ENCODE measurements around the gene CTNNA1. TPM values are rescaled to one million over a fixed set of nuclear protein-coding genes. Genes with fewer than 3 reads are reported as not detected.

The CTNNA1 gene
- total RNA-seq, 1 donor from 2014 or later = 495 TPM

GRCh38 chr5:138709202-138709601, 44.0 kb upstream of the CTNNA1 start:
- no peak for DNase-seq (ENCODE audit: low read depth)
- no peak for TF ChIP-seq CTCF (IDR thresholded peaks at IDR 0.05; ENCODE audit: insufficient read depth, low read length, severe bottlenecking)
- H3K36me3 ChIP-seq (ENCODE audit: control insufficient read depth, insufficient read depth, low read length) = no peaks in the 10 kb centered on the region
- FAIRE-seq = no peak
- no peaks in the 10 kb centered on the region for H3K27me3 ChIP-seq (ENCODE audit: control insufficient read depth, insufficient read depth, low read length)
- H3K4me3 ChIP-seq (ENCODE audit: low read depth, low read length) = no peak overlapping the region

- H3K36me3 ChIP-seq (ENCODE audit: control insufficient read depth, insufficient read depth, low read length) = no peaks in the 10 kb centered on the region
- no peak for FAIRE-seq
- no peak overlapping the region for H3K4me3 ChIP-seq (ENCODE audit: low read depth, low read length)
- no peak for TF ChIP-seq CTCF (IDR thresholded peaks at IDR 0.05; ENCODE audit: insufficient read depth, low read length, severe bottlenecking)
- H3K27me3 ChIP-seq (ENCODE audit: control insufficient read depth, insufficient read depth, low read length) = no peaks in the 10 kb centered on the region
- no peak for DNase-seq (ENCODE audit: low read depth)
Observed at GRCh38 chr5:138711087-138711486, 42.1 kb upstream of the CTNNA1 start.

GRCh38 chr5:138711811-138712210, 41.4 kb upstream of the CTNNA1 start:
- FAIRE-seq (no peak), DNase-seq (ENCODE audit: low read depth) (no peak)
- TF ChIP-seq CTCF (IDR thresholded peaks at IDR 0.05; ENCODE audit: insufficient read depth, low read length, severe bottlenecking) = no peak

GRCh38 chr5:138712324-138712723, 40.9 kb upstream of the CTNNA1 start:
- Histone ChIP-seq H3K4me3 (ENCODE audit: low read depth, low read length) (no peak overlapping the region), H3K36me3 (ENCODE audit: control insufficient read depth, insufficient read depth, low read length) (no peaks in the 10 kb centered on the region), H3K27me3 (ENCODE audit: control insufficient read depth, insufficient read depth, low read length) (no peaks in the 10 kb centered on the region)
- no peak for DNase-seq (ENCODE audit: low read depth)
- no peak for TF ChIP-seq CTCF (IDR thresholded peaks at IDR 0.05; ENCODE audit: insufficient read depth, low read length, severe bottlenecking)
- no peak for FAIRE-seq

More at GRCh38 chr5:138711811-138712210, 41.4 kb upstream of the CTNNA1 start:
- Histone ChIP-seq H3K27me3 (ENCODE audit: control insufficient read depth, insufficient read depth, low read length) (no peaks in the 10 kb centered on the region), H3K4me3 (ENCODE audit: low read depth, low read length) (no peak overlapping the region), H3K36me3 (ENCODE audit: control insufficient read depth, insufficient read depth, low read length) (no peaks in the 10 kb centered on the region)

GRCh38 chr5:138712791-138713190, 40.4 kb upstream of the CTNNA1 start:
- no peak for TF ChIP-seq CTCF (IDR thresholded peaks at IDR 0.05; ENCODE audit: insufficient read depth, low read length, severe bottlenecking)
- DNase-seq (ENCODE audit: low read depth) (no peak), FAIRE-seq (no peak)
- H3K27me3 ChIP-seq (ENCODE audit: control insufficient read depth, insufficient read depth, low read length) = no peaks in the 10 kb centered on the region
- no peak overlapping the region for H3K4me3 ChIP-seq (ENCODE audit: low read depth, low read length)
- H3K36me3 ChIP-seq (ENCODE audit: control insufficient read depth, insufficient read depth, low read length) = no peaks in the 10 kb centered on the region

GRCh38 chr5:138713247-138713646, 40.0 kb upstream of the CTNNA1 start:
- no peak for FAIRE-seq
- Histone ChIP-seq H3K27me3 (ENCODE audit: control insufficient read depth, insufficient read depth, low read length) (no peaks in the 10 kb centered on the region), H3K36me3 (ENCODE audit: control insufficient read depth, insufficient read depth, low read length) (no peaks in the 10 kb centered on the region), H3K4me3 (ENCODE audit: low read depth, low read length) (no peak overlapping the region)
- TF ChIP-seq CTCF (IDR thresholded peaks at IDR 0.05; ENCODE audit: insufficient read depth, low read length, severe bottlenecking) = no peak
- DNase-seq (ENCODE audit: low read depth) = no peak
